Cardiac muscle cell (in vitro differentiated cells and primary cell): ENCODE results near the gene NXPH4. TPM values are rescaled to one million over a fixed set of nuclear protein-coding genes. Genes with fewer than 3 reads are reported as not detected.
A peak's percentile ranks its signal among the peaks of the same experiment; 100 is the strongest.

Source experiments
- DNase-seq, 2 donors: peaks; one replicate each; pipeline versions ENCODE4 v3.0.0 to v3.0.0-alpha.2; 2010 to 2017; ENCODE audit warnings: low read depth in 1 of 2, low spot score in 1 of 2
- H3K27ac ChIP-seq: fragments of 200-600 bp; sonication (generic); 2 replicates; pipeline ENCODE4 v1.5.1; 2016
- H3K27me3 ChIP-seq: fragments of 200-600 bp; sonication (generic); 2 replicates; pipeline ENCODE4 v1.6.0; 2016; ENCODE audit warnings: control low read depth
- H3K36me3 ChIP-seq: fragments of 200-600 bp; sonication (generic); 2 replicates; pipeline ENCODE4 v1.5.1; 2016; ENCODE audit warnings: control low read depth
- H3K4me1 ChIP-seq: fragments of 200-600 bp; sonication (generic); 2 replicates; pipeline ENCODE4 v1.8.1; 2017; ENCODE audit warnings: low read depth, mild to moderate bottlenecking, mixed run types
- H3K4me3 ChIP-seq: fragments of 200-600 bp; sonication (generic); 2 replicates; pipeline ENCODE4 v1.5.1; 2016; ENCODE audit warnings: mild to moderate bottlenecking
- H3K9me3 ChIP-seq: fragments of 200-600 bp; sonication (generic); 2 replicates; pipeline ENCODE4 v1.5.1; 2017; ENCODE audit warnings: low read depth, mild to moderate bottlenecking, control low read depth
- CTCF ChIP-seq: IDR thresholded peaks from 2 replicates; pipeline ENCODE4 v1.5.1; 2012; ENCODE audit warnings: low read depth, mild to moderate bottlenecking, low read length
- polyA plus RNA-seq: library from polyadenylated mRNA; unstranded; fragments of >200 nt; fragmentation: Nextera tagmentation; extraction: Ambion mirVana; gene quantifications from 2 replicates; pipeline ENCODE4 v1.2.1, GENCODE V29; 2016
- total RNA-seq: library from RNA; depleted of rRNA; stranded (reverse); fragments of >200 nt; gene quantifications from 2 replicates; pipeline ENCODE4 v1.2.3, GENCODE V29; 2016

Gene NXPH4
- total and polyA plus RNA-seq, 2 experiments from 2014 or later = 0.61 to 0.80 TPM

- Histone ChIP-seq H3K4me1 (no peaks in the 10 kb centered on the region), H3K27ac (no peak overlapping the region)
Measured at GRCh38 chr12:57263096-57263495, 46.5 kb downstream of the NXPH4 start.

GRCh38 chr12:57266681-57267080, 50.1 kb downstream of the NXPH4 start:
- Histone ChIP-seq H3K4me1 (no peaks in the 10 kb centered on the region), H3K36me3 (peaks cover 32% of the 10 kb centered on the region), H3K27ac (no peak overlapping the region), H3K4me3 (no peak overlapping the region), H3K27me3 (no peaks in the 10 kb centered on the region), H3K9me3 (no peaks in the 10 kb centered on the region)
- no peak for DNase-seq
- no peak for TF ChIP-seq CTCF

More at GRCh38 chr12:57263096-57263495, 46.5 kb downstream of the NXPH4 start:
- Histone ChIP-seq H3K4me3 (no peak overlapping the region), H3K9me3 (no peaks in the 10 kb centered on the region), H3K27me3 (no peaks in the 10 kb centered on the region), H3K36me3 (peaks cover 27% of the 10 kb centered on the region)
- DNase-seq = no peak
- TF ChIP-seq CTCF = no peak

GRCh38 chr12:57268264-57268663, 51.7 kb downstream of the NXPH4 start:
- DNase-seq = no peak
- H3K9me3 ChIP-seq = no peaks in the 10 kb centered on the region
- H3K36me3 ChIP-seq = peaks cover 32% of the 10 kb centered on the region
- peaks cover 14% of the 10 kb centered on the region for H3K4me1 ChIP-seq
- TF ChIP-seq CTCF = no peak
- H3K4me3 ChIP-seq = no peak overlapping the region
- H3K27me3 ChIP-seq = no peaks in the 10 kb centered on the region
- H3K27ac ChIP-seq = no peak overlapping the region

GRCh38 chr12:57270966-57271470, 54.4 kb downstream of the NXPH4 start:
- TF ChIP-seq CTCF = no peak

GRCh38 chr12:57272337-57273151, 56.0 kb downstream of the NXPH4 start:
- H3K27ac ChIP-seq = peak overlapping the region; percentile 67
- peaks cover 19% of the 10 kb centered on the region for H3K36me3 ChIP-seq
- no peaks in the 10 kb centered on the region for H3K27me3 ChIP-seq
- H3K4me1 ChIP-seq = peaks cover 16% of the 10 kb centered on the region
- H3K9me3 ChIP-seq = no peaks in the 10 kb centered on the region
- no peak for TF ChIP-seq CTCF
- DNase-seq = peak; percentile 51 to 71
- no peak overlapping the region for H3K4me3 ChIP-seq

More at GRCh38 chr12:57270966-57271470, 54.4 kb downstream of the NXPH4 start:
- no peak overlapping the region for H3K4me3 ChIP-seq
- no peaks in the 10 kb centered on the region for H3K27me3 ChIP-seq
- H3K36me3 ChIP-seq = peaks cover 27% of the 10 kb centered on the region
- H3K27ac ChIP-seq = no peak overlapping the region
- DNase-seq = peak in 1 of 2 donors; percentile 54
- no peaks in the 10 kb centered on the region for H3K9me3 ChIP-seq
- H3K4me1 ChIP-seq = peaks cover 16% of the 10 kb centered on the region
